Testis (tissue), 2 donors: ENCODE measurements around the gene GRIK2.

Experiments
- CTCF ChIP-seq, 3 experiments: fragments of 450-650 bp in 2 of 3; fragments of 200-600 bp in 1 of 3; sonication (generic) in 1 of 3; IDR thresholded peaks; one replicate each; pipeline ENCODE4 v1.5.1; 2016 to 2019; ENCODE audit warnings: antibody characterized with exemption in 3 of 3, mild to moderate bottlenecking in 2 of 3, moderate library complexity in 1 of 3
- POLR2A ChIP-seq: fragments of 450-650 bp; IDR thresholded peaks from one replicate; pipeline ENCODE4 v1.6.1; 2017; ENCODE audit warnings: antibody characterized with exemption, mild to moderate bottlenecking, moderate library complexity

DNA sequence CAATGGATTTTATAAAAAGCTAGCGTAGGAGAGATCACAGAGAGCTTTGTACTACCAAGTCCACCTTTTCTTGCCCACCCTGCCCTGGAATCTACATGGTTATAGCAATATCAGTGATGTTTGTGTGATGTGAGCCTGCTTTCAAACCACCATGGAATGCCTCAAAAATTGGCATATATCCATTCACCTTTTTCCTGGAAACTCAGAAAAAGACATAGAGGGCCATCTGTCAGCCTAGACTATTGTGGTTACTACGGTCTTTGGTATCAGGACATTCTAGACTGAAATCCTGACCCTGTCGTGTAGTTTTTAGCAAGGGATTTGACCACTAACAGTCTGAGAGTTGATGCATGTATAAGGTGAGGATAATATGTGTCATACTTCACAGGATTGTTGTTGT, 239.6 kb downstream of the GRIK2 start:
- TF ChIP-seq CTCF (IDR thresholded peaks at IDR 0.05) = no peak
- TF ChIP-seq POLR2A = no peak
